NT2/D1 (cell line): ENCODE data around the gene CPLX1.

Experiments
- SUZ12 ChIP-seq: IDR thresholded peaks from 2 replicates; pipeline ENCODE4 v1.6.1; 2011; ENCODE audit not compliant: insufficient read length, insufficient read depth; ENCODE audit errors: extremely low read depth
- YY1 ChIP-seq: IDR thresholded peaks from 2 replicates; pipeline ENCODE4 v1.6.1; 2011; ENCODE audit not compliant: insufficient read length, insufficient read depth
- ZNF274 ChIP-seq: IDR thresholded peaks from 2 replicates; pipeline ENCODE4 v1.6.1; 2011; ENCODE audit warnings: mild to moderate bottlenecking, low read depth, low read length

GRCh38 chr4:825971-826330 is at the start of gene CPLX1:
- TF ChIP-seq ZNF274 (no peak), SUZ12 (no peak), YY1 (no peak)
